ENCODE results near the gene RADX. TPM values are rescaled to one million over a fixed set of nuclear protein-coding genes. Genes with fewer than 3 reads are reported as not detected.

The RADX gene
- total and polyA plus RNA-seq, 2 donors (not counting 3 experiments of a cell fraction or from before 2014, with no cell fraction given): 0.12 TPM; not detected in 1

- H3K27ac ChIP-seq (ENCODE audit: insufficient read depth, low read depth, low read length): no peak overlapping the region
- no peak for TF ChIP-seq POLR2A (IDR thresholded peaks at IDR 0.05; ENCODE audit: low read depth, low read length)
- TF ChIP-seq MAX (IDR thresholded peaks at IDR 0.05; ENCODE audit: insufficient read depth, insufficient read length): no peak
- no peak for TF ChIP-seq EZH2 (IDR thresholded peaks at IDR 0.05; ENCODE audit: borderline replicate concordance, low read depth, low read length, severe bottlenecking)
- no peak for TF ChIP-seq POLR2AphosphoS5 (IDR thresholded peaks at IDR 0.05; ENCODE audit: insufficient read depth, low read depth, low read length)
- TF ChIP-seq FOS (IDR thresholded peaks at IDR 0.05; ENCODE audit: borderline replicate concordance, insufficient read depth, low read length): no peak
- TF ChIP-seq JUN (IDR thresholded peaks at IDR 0.05; ENCODE audit: borderline replicate concordance, insufficient read depth, insufficient read length, low read depth): no peak
- no peak for TF ChIP-seq CTCF (IDR thresholded peaks at IDR 0.05; ENCODE audit: extremely low read depth in 1 of 2, insufficient read depth in 1 of 2, low read depth in 1 of 2, low read length in 2 of 2)
- TF ChIP-seq MYC (IDR thresholded peaks at IDR 0.05; ENCODE audit: low read depth, low read length): no peak
- no peak for TF ChIP-seq GATA2 (IDR thresholded peaks at IDR 0.05; ENCODE audit: insufficient read depth, insufficient read length, low read depth, low read length)
- H3K4me1 ChIP-seq (ENCODE audit: control insufficient read depth, extremely low read depth, insufficient read depth, low read length): no peaks in the 10 kb centered on the region
- H3K27me3 ChIP-seq (ENCODE audit: control insufficient read depth in 2 of 2, insufficient read depth in 2 of 2, low read length in 2 of 2): no peaks in the 10 kb centered on the region
- ChIA-PET CTCF (interaction anchor here (1.0 kb wide), 1 partner anchor 22 kb away, joined by 3 read pairs; no protein-coding TSS in a partner anchor), POLR2A (no interaction called here)
- H3K79me2 ChIP-seq (ENCODE audit: control insufficient read depth, insufficient read depth, low read length): no peaks in the 10 kb centered on the region
- FAIRE-seq: no peak
- DNase-seq (ENCODE audit: low read depth, low spot score): no peak
- intact Hi-C loops (cut with micrococcal nuclease) (no loop called here), dilution Hi-C loops (cut with MboI; ENCODE audit: extremely low pct_ligation_motif_present, low sequenced_read_pairs) (no loop called here)
- no peaks in the 10 kb centered on the region for H3K9me1 ChIP-seq (replicated peaks; ENCODE audit: control insufficient read depth, extremely low read depth, insufficient read depth, low read length)
- H3K36me3 ChIP-seq (ENCODE audit: control insufficient read depth in 2 of 2, extremely low read depth in 1 of 2, insufficient read depth in 2 of 2, low read length in 2 of 2): no peaks in the 10 kb centered on the region
- no peak overlapping the region for H3K4me3 ChIP-seq (replicated peaks in 1 of 3; ENCODE audit: insufficient read depth in 1 of 3, low read depth in 1 of 3, low read length in 3 of 3)
- no peak overlapping the region for H3K9ac ChIP-seq (replicated peaks; ENCODE audit: extremely low read depth, insufficient read depth, low read length)
- H2AFZ ChIP-seq (ENCODE audit: low read depth, low read length): no peak overlapping the region
- no TSS peak for BruUV-seq (replicated peaks)
- H3K9me3 ChIP-seq (replicated peaks; ENCODE audit: control insufficient read depth, insufficient read depth, low read length): no peaks in the 10 kb centered on the region
- H4K20me1 ChIP-seq (replicated peaks; ENCODE audit: control insufficient read depth, extremely low read depth, insufficient read depth, low read length): no peaks in the 10 kb centered on the region
- H3K4me2 ChIP-seq (ENCODE audit: insufficient read depth, low read length): no peak overlapping the region
Measured at GRCh38 chrX:106670631-106671030, 58.9 kb downstream of the RADX start.

Measured in endothelial cell of umbilical vein (primary cell).